ENCODE data around the gene SAMD8.

Gene SAMD8

GRCh38 chr10:75067272-75067671, 44.2 kb upstream of the SAMD8 start:
- no peak for DNase-seq (ENCODE audit: low read depth)
- H3K4me3 ChIP-seq (ENCODE audit: low read depth, low read length): no peak overlapping the region
- TF ChIP-seq CTCF (IDR thresholded peaks at IDR 0.05; ENCODE audit: low read depth, low read length) (no peak), POLR2A (IDR thresholded peaks at IDR 0.05; ENCODE audit: extremely low read depth, insufficient read length) (no peak), MAX (IDR thresholded peaks at IDR 0.05; ENCODE audit: low read depth, low read length) (no peak)

GRCh38 chr10:75068523-75068922, 42.9 kb upstream of the SAMD8 start:
- no peak for DNase-seq (ENCODE audit: low read depth)
- no peak overlapping the region for H3K4me3 ChIP-seq (ENCODE audit: low read depth, low read length)
- TF ChIP-seq MYC (IDR thresholded peaks at IDR 0.05; ENCODE audit: low read depth, low read length): no peak
- TF ChIP-seq POLR2A (IDR thresholded peaks at IDR 0.05; ENCODE audit: extremely low read depth, insufficient read length): no peak
- no peak for TF ChIP-seq CTCF (IDR thresholded peaks at IDR 0.05; ENCODE audit: low read depth, low read length)
- no peak for TF ChIP-seq MAX (IDR thresholded peaks at IDR 0.05; ENCODE audit: low read depth, low read length)

GRCh38 chr10:75070476-75070875, 41.0 kb upstream of the SAMD8 start:
- DNase-seq (ENCODE audit: low read depth): no peak
- TF ChIP-seq MYC (IDR thresholded peaks at IDR 0.05; ENCODE audit: low read depth, low read length) (no peak), POLR2A (IDR thresholded peaks at IDR 0.05; ENCODE audit: extremely low read depth, insufficient read length) (no peak), MAX (IDR thresholded peaks at IDR 0.05; ENCODE audit: low read depth, low read length) (no peak), CTCF (IDR thresholded peaks at IDR 0.05; ENCODE audit: low read depth, low read length) (no peak)

GRCh38 chr10:75070961-75071428, 40.5 kb upstream of the SAMD8 start:
- TF ChIP-seq POLR2A (IDR thresholded peaks at IDR 0.05; ENCODE audit: extremely low read depth, insufficient read length) (no peak), MYC (IDR thresholded peaks at IDR 0.05; ENCODE audit: low read depth, low read length) (no peak), CTCF (IDR thresholded peaks at IDR 0.05; ENCODE audit: low read depth, low read length) (no peak), MAX (IDR thresholded peaks at IDR 0.05; ENCODE audit: low read depth, low read length) (no peak)
- DNase-seq (ENCODE audit: low read depth): no peak
- H3K4me3 ChIP-seq (ENCODE audit: low read depth, low read length): no peak overlapping the region

More at GRCh38 chr10:75070476-75070875, 41.0 kb upstream of the SAMD8 start:
- no peak overlapping the region for H3K4me3 ChIP-seq (ENCODE audit: low read depth, low read length)

GRCh38 chr10:75071756-75072155, 39.7 kb upstream of the SAMD8 start:
- H3K4me3 ChIP-seq (ENCODE audit: low read depth, low read length): no peak overlapping the region
- TF ChIP-seq MAX (IDR thresholded peaks at IDR 0.05; ENCODE audit: low read depth, low read length) (no peak), MYC (IDR thresholded peaks at IDR 0.05; ENCODE audit: low read depth, low read length) (no peak), CTCF (IDR thresholded peaks at IDR 0.05; ENCODE audit: low read depth, low read length) (no peak), POLR2A (IDR thresholded peaks at IDR 0.05; ENCODE audit: extremely low read depth, insufficient read length) (no peak)
- no peak for DNase-seq (ENCODE audit: low read depth)

- DNase-seq (ENCODE audit: low read depth): no peak
- TF ChIP-seq MYC (IDR thresholded peaks at IDR 0.05; ENCODE audit: low read depth, low read length): no peak
- no peak for TF ChIP-seq CTCF (IDR thresholded peaks at IDR 0.05; ENCODE audit: low read depth, low read length)
- no peak for TF ChIP-seq POLR2A (IDR thresholded peaks at IDR 0.05; ENCODE audit: extremely low read depth, insufficient read length)
- TF ChIP-seq MAX (IDR thresholded peaks at IDR 0.05; ENCODE audit: low read depth, low read length): no peak
- H3K4me3 ChIP-seq (ENCODE audit: low read depth, low read length): no peak overlapping the region
Measured at GRCh38 chr10:75072727-75073126, 38.7 kb upstream of the SAMD8 start.
